ENCODE measurements around the gene FBXO2. TPM values are rescaled to one million over a fixed set of nuclear protein-coding genes. Genes with fewer than 3 reads are reported as not detected.

FBXO2 gene
- total and polyA plus RNA-seq, 2 of the 4 experiments (the other 2 are of a cell fraction), result 0.36 to 1.7 TPM

DNA sequence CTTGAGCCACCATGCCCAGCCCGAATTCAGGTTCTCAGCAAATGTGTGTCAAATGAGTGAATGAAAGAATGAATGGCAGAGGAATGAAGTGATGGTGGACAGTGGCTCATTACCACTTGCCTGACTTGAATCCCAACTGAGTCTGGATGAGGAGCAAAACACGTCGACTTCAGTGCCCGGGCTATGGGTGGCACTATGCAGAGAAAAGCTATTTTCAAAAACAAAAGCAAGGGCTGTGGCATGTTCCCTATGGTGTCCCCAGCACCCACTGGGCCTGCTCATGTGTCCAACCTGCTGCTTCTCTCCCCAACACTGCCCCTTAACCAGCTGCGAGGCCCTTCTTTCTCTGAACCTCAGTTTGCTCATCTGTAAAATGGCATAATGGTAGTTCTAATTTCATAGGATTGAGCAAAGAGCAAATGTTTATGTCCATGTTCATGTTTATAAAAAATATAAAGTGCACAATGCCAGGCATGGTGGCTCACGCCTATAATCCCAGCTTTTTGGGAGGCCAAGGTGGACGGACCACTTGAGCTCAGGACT, 31.1 kb upstream of the FBXO2 start:
- ChIA-PET POLR2A (ENCODE audit: unreplicated experiment) (no interaction called here), CTCF (interaction anchor here (0.5 kb wide), 1 partner anchor 13 kb away, joined by 3 read pairs; no protein-coding TSS in a partner anchor)
- WGBS, 2 experiments (ENCODE audit: extremely low coverage in 2 of 2, insufficient read length in 1 of 2), result 75% methylated on average over 2 of the region's 7 CpGs; no CpG with 5 or more reads in 1 of the 2 experiments

More for the DNA sequence above, 31.1 kb upstream of the FBXO2 start:
- no peak overlapping the region for H2BK15ac ChIP-seq (ENCODE audit: low read depth, low read length)
- H3K9ac ChIP-seq (ENCODE audit: low read depth, low read length), result no peak overlapping the region
- no peak overlapping the region for H2BK20ac ChIP-seq (ENCODE audit: low read depth, low read length)
- no peak overlapping the region for H3K23ac ChIP-seq (ENCODE audit: low read depth, low read length)
- peaks cover 0 to 5% of the 10 kb centered on the region in 2 experiments; a peak in 2 of 4 replicates for H3K79me1 ChIP-seq (ENCODE audit: low read depth in 1 of 2, low read length in 2 of 2)
- DNase-seq, result no peak
- no peaks in the 10 kb centered on the region for H3K36me3 ChIP-seq (ENCODE audit: control insufficient read depth, insufficient read depth, low read length)
- no peaks in the 10 kb centered on the region for H4K20me1 ChIP-seq (ENCODE audit: insufficient read depth, low read length)
- peaks cover 3% of the 10 kb centered on the region for H3K4me1 ChIP-seq (ENCODE audit: control insufficient read depth, insufficient read depth, low read length)
- no peak overlapping the region for H3K4me3 ChIP-seq (ENCODE audit: insufficient read depth, low read depth, low read length)
- no peak for ATAC-seq (ENCODE audit: low read depth)
- no peaks in the 10 kb centered on the region for H3K9me3 ChIP-seq (ENCODE audit: control insufficient read depth, insufficient read depth, low read length)
- intact Hi-C loops (cut with micrococcal nuclease) (no loop called here), dilution Hi-C loops (cut with HindIII; ENCODE audit: low sequenced_read_pairs, unreplicated experiment) (no loop called here), in situ Hi-C loops (cut with MboI; ENCODE audit: low sequenced_read_pairs) (no loop called here)
- no peak overlapping the region for H2BK5ac ChIP-seq (ENCODE audit: low read depth, low read length, poor library complexity, severe bottlenecking)
- H3K4me2 ChIP-seq (ENCODE audit: low read depth, low read length), result no peak overlapping the region
- H2AK5ac ChIP-seq (ENCODE audit: low read depth, low read length), result no peak overlapping the region
- no peak overlapping the region for H3K27ac ChIP-seq (ENCODE audit: insufficient read depth, low read length)
- H3K27me3 ChIP-seq (ENCODE audit: control insufficient read depth, insufficient read depth, low read length), result peaks cover 16% of the 10 kb centered on the region
- TF ChIP-seq MAZ (IDR thresholded peaks at IDR 0.05; ENCODE audit: borderline replicate concordance, low read depth, low read length) (no peak), NFE2L2 (IDR thresholded peaks at IDR 0.05; ENCODE audit: low read depth, low read length) (no peak), FOS (IDR thresholded peaks at IDR 0.05; ENCODE audit: low read depth, low read length) (no peak), RCOR1 (IDR thresholded peaks at IDR 0.05; ENCODE audit: insufficient replicate concordance, low read length) (no peak), SMC3 (IDR thresholded peaks at IDR 0.05; ENCODE audit: low read depth, low read length) (no peak), RAD21 (IDR thresholded peaks at IDR 0.05; ENCODE audit: low read length) (no peak), RFX5 (IDR thresholded peaks at IDR 0.05; ENCODE audit: low read depth, low read length) (no peak), BHLHE40 (IDR thresholded peaks at IDR 0.05; ENCODE audit: low read depth, low read length) (no peak), CEBPB (IDR thresholded peaks at IDR 0.05; ENCODE audit: low read depth, low read length) (no peak), CHD1 (IDR thresholded peaks at IDR 0.05; ENCODE audit: low read depth, low read length) (no peak), MXI1 (IDR thresholded peaks at IDR 0.05; ENCODE audit: borderline replicate concordance, low read depth, low read length) (no peak), POLR2A (IDR thresholded peaks at IDR 0.05; ENCODE audit: low read depth, low read length) (no peak)
- TF ChIP-seq, protein P1, sequence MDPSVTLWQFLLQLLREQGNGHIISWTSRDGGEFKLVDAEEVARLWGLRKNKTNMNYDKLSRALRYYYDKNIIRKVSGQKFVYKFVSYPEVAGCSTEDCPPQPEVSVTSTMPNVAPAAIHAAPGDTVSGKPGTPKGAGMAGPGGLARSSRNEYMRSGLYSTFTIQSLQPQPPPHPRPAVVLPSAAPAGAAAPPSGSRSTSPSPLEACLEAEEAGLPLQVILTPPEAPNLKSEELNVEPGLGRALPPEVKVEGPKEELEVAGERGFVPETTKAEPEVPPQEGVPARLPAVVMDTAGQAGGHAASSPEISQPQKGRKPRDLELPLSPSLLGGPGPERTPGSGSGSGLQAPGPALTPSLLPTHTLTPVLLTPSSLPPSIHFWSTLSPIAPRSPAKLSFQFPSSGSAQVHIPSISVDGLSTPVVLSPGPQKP (IDR thresholded peaks at IDR 0.05; ENCODE audit: borderline replicate concordance, low read depth, low read length), result no peak
- TF ChIP-seq, protein P2, sequence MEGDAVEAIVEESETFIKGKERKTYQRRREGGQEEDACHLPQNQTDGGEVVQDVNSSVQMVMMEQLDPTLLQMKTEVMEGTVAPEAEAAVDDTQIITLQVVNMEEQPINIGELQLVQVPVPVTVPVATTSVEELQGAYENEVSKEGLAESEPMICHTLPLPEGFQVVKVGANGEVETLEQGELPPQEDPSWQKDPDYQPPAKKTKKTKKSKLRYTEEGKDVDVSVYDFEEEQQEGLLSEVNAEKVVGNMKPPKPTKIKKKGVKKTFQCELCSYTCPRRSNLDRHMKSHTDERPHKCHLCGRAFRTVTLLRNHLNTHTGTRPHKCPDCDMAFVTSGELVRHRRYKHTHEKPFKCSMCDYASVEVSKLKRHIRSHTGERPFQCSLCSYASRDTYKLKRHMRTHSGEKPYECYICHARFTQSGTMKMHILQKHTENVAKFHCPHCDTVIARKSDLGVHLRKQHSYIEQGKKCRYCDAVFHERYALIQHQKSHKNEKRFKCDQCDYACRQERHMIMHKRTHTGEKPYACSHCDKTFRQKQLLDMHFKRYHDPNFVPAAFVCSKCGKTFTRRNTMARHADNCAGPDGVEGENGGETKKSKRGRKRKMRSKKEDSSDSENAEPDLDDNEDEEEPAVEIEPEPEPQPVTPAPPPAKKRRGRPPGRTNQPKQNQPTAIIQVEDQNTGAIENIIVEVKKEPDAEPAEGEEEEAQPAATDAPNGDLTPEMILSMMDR (conservative IDR thresholded peaks at IDR 0.05; ENCODE audit: low read depth, low read length), result no peak
- TF ChIP-seq, protein P3, sequence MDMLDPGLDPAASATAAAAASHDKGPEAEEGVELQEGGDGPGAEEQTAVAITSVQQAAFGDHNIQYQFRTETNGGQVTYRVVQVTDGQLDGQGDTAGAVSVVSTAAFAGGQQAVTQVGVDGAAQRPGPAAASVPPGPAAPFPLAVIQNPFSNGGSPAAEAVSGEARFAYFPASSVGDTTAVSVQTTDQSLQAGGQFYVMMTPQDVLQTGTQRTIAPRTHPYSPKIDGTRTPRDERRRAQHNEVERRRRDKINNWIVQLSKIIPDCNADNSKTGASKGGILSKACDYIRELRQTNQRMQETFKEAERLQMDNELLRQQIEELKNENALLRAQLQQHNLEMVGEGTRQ (IDR thresholded peaks at IDR 0.05; ENCODE audit: low read depth, low read length), result no peak
- H2BK120ac ChIP-seq (ENCODE audit: low read depth, low read length), result no peak overlapping the region
- no peak overlapping the region for H4K91ac ChIP-seq (ENCODE audit: insufficient read depth, low read depth, low read length)
- no peak overlapping the region for H4K5ac ChIP-seq (ENCODE audit: low read depth, low read length)
- no peak overlapping the region for H4K8ac ChIP-seq (ENCODE audit: low read depth in 2 of 2, low read length in 2 of 2)
- H2AK9ac ChIP-seq (replicated peaks; ENCODE audit: low read depth, low read length, poor library complexity), result no peak overlapping the region
- H2AFZ ChIP-seq (replicated peaks; ENCODE audit: low read length, poor library complexity), result no peak overlapping the region
- H3K56ac ChIP-seq (ENCODE audit: extremely low read depth, insufficient read depth, low read length), result no peak overlapping the region
- no peak overlapping the region for H3K14ac ChIP-seq (replicated peaks; ENCODE audit: low read depth, low read length)
- no peaks in the 10 kb centered on the region for H3K9me1 ChIP-seq (ENCODE audit: insufficient read depth, low read length)
- no TSS peak for BruUV-seq (replicated peaks)
- no peak overlapping the region for H3K18ac ChIP-seq (ENCODE audit: low read depth, low read length)
- no peak overlapping the region for H3K4ac ChIP-seq (ENCODE audit: low read depth, low read length)

All from IMR-90 (cell line).